NCI-H82 (cell line): ENCODE results near the gene SLC44A4.
"Not testable (repeated sequence)": the region's sequence is repeated elsewhere in the genome, so short reads cannot be mapped to it uniquely, and the experiment has no call there.

ENCODE experiments used
- DNase-seq: peaks from one replicate; lab custom pipeline; 2025; lab: John Stamatoyannopoulos, UW

SLC44A4 gene

GRCh38 chr6:31858707-31859106 is 20.1 kb downstream of the SLC44A4 start:
- DNase-seq, result no peak

GRCh38 chr6:31857774-31858173 is 21.0 kb downstream of the SLC44A4 start:
- DNase-seq, result not testable (repeated sequence)

GRCh38 chr6:31851980-31852718 is 26.6 kb downstream of the SLC44A4 start:
- DNase-seq, result not testable (repeated sequence)

- no peak for DNase-seq
Measured at GRCh38 chr6:31851485-31851832, 27.3 kb downstream of the SLC44A4 start.

- DNase-seq, result no peak
Measured at GRCh38 chr6:31850765-31851484, 27.9 kb downstream of the SLC44A4 start.

- no peak for DNase-seq
Measured at GRCh38 chr6:31847276-31847978, 31.4 kb downstream of the SLC44A4 start.

- no peak for DNase-seq
Measured at GRCh38 chr6:31844507-31844906, 34.3 kb downstream of the SLC44A4 start.

GRCh38 chr6:31842053-31842452 is 36.7 kb downstream of the SLC44A4 start:
- peak; percentile 33 for DNase-seq

GRCh38 chr6:31839779-31840126 is 39.0 kb downstream of the SLC44A4 start:
- DNase-seq, result not testable (repeated sequence)

GRCh38 chr6:31838968-31839367 is 39.8 kb downstream of the SLC44A4 start:
- no peak for DNase-seq

GRCh38 chr6:31838114-31838553 is 40.7 kb downstream of the SLC44A4 start:
- not testable (repeated sequence) for DNase-seq

GRCh38 chr6:31837369-31838113 is 41.3 kb downstream of the SLC44A4 start:
- no peak for DNase-seq

GRCh38 chr6:31836474-31837368 is 42.1 kb downstream of the SLC44A4 start:
- no peak for DNase-seq

GRCh38 chr6:31836047-31836473 is 42.7 kb downstream of the SLC44A4 start:
- DNase-seq, result no peak

GRCh38 chr6:31834367-31835250 is 44.2 kb downstream of the SLC44A4 start:
- peak; percentile 97 for DNase-seq

GRCh38 chr6:31831350-31832215 is 47.2 kb downstream of the SLC44A4 start:
- no peak for DNase-seq

- no peak for DNase-seq
Measured at GRCh38 chr6:31830886-31831335, 47.9 kb downstream of the SLC44A4 start.

- DNase-seq, result peak; percentile 64
Measured at GRCh38 chr6:31829633-31830283, 49.0 kb downstream of the SLC44A4 start.
